ENCODE results near the gene ELL2. TPM values are rescaled to one million over a fixed set of nuclear protein-coding genes. Genes with fewer than 3 reads are reported as not detected.

ELL2 gene
- total RNA-seq, 1 donor from 2014 or later: 57.5 TPM

DNA sequence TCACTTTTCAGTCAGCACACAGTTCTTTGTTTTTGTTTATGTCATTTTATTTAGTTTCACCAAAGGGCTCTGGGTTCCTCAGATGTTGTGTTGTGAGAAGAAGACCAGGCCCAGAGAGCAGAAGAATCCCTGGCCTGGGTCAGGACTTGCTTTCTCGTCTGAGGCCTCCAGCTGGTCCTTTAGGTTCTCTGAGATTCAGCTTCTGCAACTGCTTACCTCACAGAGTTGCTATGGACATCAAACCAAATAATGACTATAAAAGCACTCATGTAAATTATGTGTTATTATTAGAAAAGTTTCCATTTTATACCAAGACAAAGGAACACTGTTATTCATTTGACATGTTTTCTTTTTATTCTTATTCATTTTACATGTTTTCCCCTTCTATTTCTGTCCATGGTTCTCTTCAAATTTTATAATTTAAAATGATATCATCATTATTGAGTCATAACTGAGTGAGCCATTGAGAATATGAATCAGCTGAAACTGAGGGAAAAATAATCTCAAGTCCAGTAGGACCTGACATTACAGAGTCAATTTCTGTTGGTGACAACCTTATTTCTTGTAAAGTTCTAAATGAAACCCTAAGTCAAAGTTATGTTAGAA is 95.1 kb downstream of the ELL2 start:
- Histone ChIP-seq H3K27me3 (ENCODE audit: low read depth) (no peaks in the 10 kb centered on the region), H3K36me3 (no peaks in the 10 kb centered on the region), H3K9me3 (no peaks in the 10 kb centered on the region), H3K4me1 (peaks cover 48% of the 10 kb centered on the region), H3K4me3 (no peak overlapping the region), H3K27ac (no peak overlapping the region)
- ATAC-seq (no peak), DNase-seq (no peak)
- intact Hi-C loops (cut with DNase I): no loop called here
- no peak for TF ChIP-seq CTCF (IDR thresholded peaks at IDR 0.05)

DNA sequence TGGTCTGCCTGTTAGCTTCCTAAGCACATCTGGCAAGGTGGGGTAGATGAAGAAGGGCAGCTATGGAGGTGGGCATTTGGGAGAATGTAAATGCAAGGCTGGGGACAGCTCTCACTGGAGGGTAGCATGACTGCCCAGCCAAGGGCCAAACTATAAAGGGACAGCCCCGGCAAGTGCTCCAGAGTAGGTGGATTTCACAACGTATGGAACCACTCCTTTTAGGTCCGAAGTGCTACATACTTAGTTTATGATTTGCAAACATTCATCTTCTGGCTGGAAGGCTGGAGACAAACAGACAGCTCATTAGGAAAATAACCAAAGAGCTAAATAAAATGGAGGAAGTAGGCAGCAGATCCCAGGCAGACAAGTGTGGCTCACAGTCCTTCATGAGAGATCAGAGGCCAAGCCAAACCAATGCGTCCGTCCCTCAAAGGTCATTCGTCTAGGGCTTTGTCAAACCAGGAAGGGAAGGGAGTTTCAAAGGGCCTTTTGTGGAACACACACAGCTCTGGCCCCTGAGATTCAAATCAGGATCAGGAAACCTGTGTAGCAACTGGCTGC is 96.6 kb downstream of the ELL2 start:
- no peak for TF ChIP-seq CTCF (IDR thresholded peaks at IDR 0.05)
- Histone ChIP-seq H3K36me3 (no peaks in the 10 kb centered on the region), H3K9me3 (no peaks in the 10 kb centered on the region), H3K27ac (peak overlapping the region; percentile 56), H3K4me1 (peaks cover 49% of the 10 kb centered on the region), H3K27me3 (ENCODE audit: low read depth) (no peaks in the 10 kb centered on the region), H3K4me3 (no peak overlapping the region)
- DNase-seq: no peak
- intact Hi-C loops (cut with DNase I): no loop called here
- ATAC-seq: no peak

DNA sequence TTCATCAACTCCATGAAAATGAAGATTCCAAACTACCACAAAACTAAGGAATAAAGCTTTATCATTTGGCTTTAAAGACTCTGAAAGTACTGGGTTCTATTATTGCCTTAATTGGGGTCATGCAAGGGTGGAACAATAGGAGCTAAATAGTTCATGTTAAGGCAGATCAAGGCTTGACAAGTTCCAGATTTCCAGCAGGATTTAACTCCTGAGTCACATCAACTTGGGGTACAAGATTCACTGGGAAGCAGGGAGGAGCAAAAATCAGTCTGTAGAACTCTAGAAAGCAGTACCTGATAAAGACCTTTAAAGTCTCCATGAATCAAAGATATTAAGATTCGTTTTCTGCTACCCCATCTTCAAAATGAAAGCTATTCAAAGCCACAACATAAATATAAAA is 97.2 kb downstream of the ELL2 start:
- Histone ChIP-seq H3K4me3 (no peak overlapping the region), H3K27ac (no peak overlapping the region), H3K27me3 (ENCODE audit: low read depth) (no peaks in the 10 kb centered on the region), H3K9me3 (no peaks in the 10 kb centered on the region), H3K36me3 (no peaks in the 10 kb centered on the region), H3K4me1 (peaks cover 48% of the 10 kb centered on the region)
- ATAC-seq: no peak
- no peak for TF ChIP-seq CTCF (IDR thresholded peaks at IDR 0.05)
- DNase-seq: no peak
- intact Hi-C loops (cut with DNase I): no loop called here

DNA sequence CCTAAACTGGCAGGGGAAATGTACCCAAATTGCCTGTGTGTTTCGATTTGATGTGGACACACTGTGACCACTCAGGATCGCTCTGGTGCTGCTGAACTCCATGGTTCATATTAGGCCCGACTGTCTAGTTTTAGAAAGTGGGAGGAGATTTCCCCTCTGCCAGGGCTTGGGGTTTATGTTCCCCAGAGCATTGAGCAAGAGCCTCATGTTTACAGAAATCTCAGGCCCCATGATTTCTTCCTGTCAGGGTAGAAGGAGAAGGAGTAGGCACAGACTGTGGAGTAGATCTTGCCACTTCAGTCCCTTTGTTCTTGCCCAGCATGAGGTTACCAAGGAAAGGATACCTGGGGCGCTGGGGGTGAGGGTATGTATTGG is 98.3 kb downstream of the ELL2 start:
- no peak for TF ChIP-seq CTCF (IDR thresholded peaks at IDR 0.05)
- no peaks in the 10 kb centered on the region for H3K36me3 ChIP-seq
- H3K4me3 ChIP-seq: no peak overlapping the region
- H3K27me3 ChIP-seq (ENCODE audit: low read depth): no peaks in the 10 kb centered on the region
- H3K27ac ChIP-seq: peak overlapping the region; percentile 73
- no peak for DNase-seq
- peaks cover 56% of the 10 kb centered on the region for H3K4me1 ChIP-seq
- no peaks in the 10 kb centered on the region for H3K9me3 ChIP-seq
- ATAC-seq: peak; percentile 60 to 68
- intact Hi-C loops (cut with DNase I): no loop called here

DNA sequence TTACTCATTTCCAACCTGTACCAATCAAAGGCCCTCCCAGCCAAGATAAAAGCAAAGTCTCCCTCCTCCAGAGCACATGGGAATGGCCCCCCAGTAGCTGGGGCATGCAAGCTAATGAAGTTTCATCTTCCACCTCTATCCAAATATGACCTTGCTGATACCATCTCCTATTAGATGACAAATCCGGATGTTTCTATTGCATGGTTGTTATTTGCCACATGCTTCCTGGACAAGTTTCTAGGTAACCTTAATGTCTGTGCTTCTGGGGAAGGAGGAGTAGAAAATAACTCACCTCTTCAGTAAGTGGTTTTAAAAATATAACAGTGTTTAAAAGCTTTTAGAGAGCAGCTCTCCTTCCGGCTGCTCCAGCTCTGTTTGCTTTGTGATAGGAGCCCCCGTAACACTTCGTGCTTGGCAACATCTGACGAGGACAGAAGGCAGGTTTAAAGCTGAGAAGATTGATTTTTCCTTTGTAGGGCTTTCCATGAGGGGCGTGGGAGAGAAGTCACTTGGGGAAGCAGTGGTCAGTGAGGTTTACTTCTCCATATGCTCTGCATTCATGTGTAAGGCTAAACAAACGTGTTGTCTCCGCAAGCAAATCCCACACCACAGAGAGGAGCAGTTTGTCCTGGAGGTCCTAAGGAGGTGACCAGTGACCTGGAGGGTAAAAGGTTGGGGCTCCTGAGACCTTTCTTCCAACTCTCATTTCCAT is 98.8 kb downstream of the ELL2 start:
- DNase-seq (no peak), ATAC-seq (peak; percentile 33 to 54)
- intact Hi-C loops (cut with DNase I): no loop called here
- H3K36me3 ChIP-seq: no peaks in the 10 kb centered on the region
- no peaks in the 10 kb centered on the region for H3K27me3 ChIP-seq (ENCODE audit: low read depth)
- no peak for TF ChIP-seq CTCF (IDR thresholded peaks at IDR 0.05)
- H3K4me3 ChIP-seq: no peak overlapping the region
- H3K4me1 ChIP-seq: peaks cover 62% of the 10 kb centered on the region
- no peaks in the 10 kb centered on the region for H3K9me3 ChIP-seq
- peak overlapping the region; percentile 73 for H3K27ac ChIP-seq
